ENCODE measurements around the gene NELL1.

GRCh38 chr11:21553795-21554194, 884.4 kb downstream of the NELL1 start:
- TF ChIP-seq POLR2AphosphoS5 (IDR thresholded peaks at IDR 0.05; ENCODE audit: low read depth, low read length) (no peak), FOXP2 (optimal IDR thresholded peaks at IDR 0.05; ENCODE audit: borderline replicate concordance, extremely low read depth, extremely low read length, insufficient read depth) (no peak), TAF1 (IDR thresholded peaks at IDR 0.05; ENCODE audit: borderline replicate concordance, insufficient read depth, low read length) (no peak)
